Measurements from ENCODE around the gene PEPD. TPM values are rescaled to one million over a fixed set of nuclear protein-coding genes. Genes with fewer than 3 reads are reported as not detected.

PEPD gene
- polyA plus RNA-seq, 3 donors, result 61.5 to 218 (median 171) TPM

DNA sequence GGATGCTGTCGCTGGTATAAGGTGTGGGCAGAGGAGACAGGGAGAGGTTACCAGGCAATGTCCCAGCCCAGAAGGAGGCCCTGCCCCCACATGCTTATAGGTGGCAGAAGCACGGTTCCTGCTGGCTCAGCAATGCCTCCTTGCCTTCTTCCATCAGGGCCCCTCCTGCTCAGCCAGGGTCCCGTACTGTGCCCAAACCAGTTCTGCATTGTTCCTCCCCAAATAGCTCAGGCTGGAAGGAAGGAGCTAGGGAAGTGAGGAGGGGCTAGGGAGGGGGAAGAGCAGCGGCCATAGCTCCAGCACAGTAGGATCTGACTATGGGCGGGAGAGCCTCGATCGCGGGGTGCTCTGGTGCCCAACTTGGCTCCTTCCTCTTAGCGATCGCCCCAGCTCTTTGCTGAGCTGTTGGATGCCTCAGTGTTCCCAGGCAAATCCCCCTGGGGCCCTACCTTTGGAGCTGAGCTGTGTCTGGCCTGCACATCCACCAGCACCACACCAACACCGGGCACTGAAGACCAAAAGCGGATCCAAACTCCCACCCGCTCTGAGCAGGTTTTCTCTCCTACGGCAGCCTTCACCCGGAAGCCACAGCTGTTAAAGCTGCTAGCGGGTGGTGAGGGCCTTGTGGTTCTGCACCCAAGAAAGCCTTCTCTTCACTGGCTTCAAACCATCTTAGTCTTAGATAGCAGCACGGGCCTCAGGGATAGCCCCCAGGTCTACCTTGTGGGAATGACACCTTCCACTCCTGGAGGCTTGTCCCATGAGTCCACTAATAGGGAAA is 32.1 kb upstream of the PEPD start:
- Histone ChIP-seq H3K27ac (ENCODE audit: low read depth in 1 of 2, low read length in 2 of 2) (no peak overlapping the region), H3K9ac (ENCODE audit: insufficient read depth, low read length, poor library complexity, severe bottlenecking) (no peak overlapping the region), H3K79me2 (ENCODE audit: insufficient read depth, low read length) (no peaks in the 10 kb centered on the region), H3K4me1 (ENCODE audit: control insufficient read depth in 1 of 2, insufficient read depth in 2 of 2, low read length in 2 of 2) (no peaks in the 10 kb centered on the region), H2AFZ (ENCODE audit: insufficient read depth, low read depth, low read length, poor library complexity, severe bottlenecking) (no peak overlapping the region), H4K20me1 (ENCODE audit: insufficient read depth, low read length) (no peaks in the 10 kb centered on the region), H3K4me3 (replicated peaks in 1 of 3; ENCODE audit: low read depth in 2 of 3, low read length in 3 of 3) (no peak overlapping the region), H3K27me3 (ENCODE audit: control insufficient read depth in 2 of 2, insufficient read depth in 2 of 2, low read length in 2 of 2) (no peaks in the 10 kb centered on the region), H3K4me2 (replicated peaks; ENCODE audit: extremely low read depth, low read length, poor library complexity, severe bottlenecking) (no peak overlapping the region), H3K36me3 (replicated peaks in 1 of 2; ENCODE audit: control insufficient read depth in 1 of 2, insufficient read depth in 2 of 2, low read length in 2 of 2) (no peaks in the 10 kb centered on the region), H3K9me3 (replicated peaks in 1 of 2; ENCODE audit: control insufficient read depth in 1 of 2, insufficient read depth in 1 of 2, low read length in 2 of 2) (peaks cover 0 to 5% of the 10 kb centered on the region in 2 donors)
- Mint-ChIP-seq H3K27ac (no peak overlapping the region), H3K4me3 (no peak overlapping the region), H3K9me3 (peaks cover 0 to 7% (median 1%) of the 10 kb centered on the region in 7 donors), H3K4me1 (no peaks in the 10 kb centered on the region), H3K36me3 (no peaks in the 10 kb centered on the region), H3K27me3 (ENCODE audit: low read depth in 3 of 3) (peaks cover 0 to 6% (median 3%) of the 10 kb centered on the region in 3 donors)
- 93% methylated on average over 12 of the region's 17 CpGs for WGBS (ENCODE audit: insufficient coverage)
- TF ChIP-seq, protein P1, sequence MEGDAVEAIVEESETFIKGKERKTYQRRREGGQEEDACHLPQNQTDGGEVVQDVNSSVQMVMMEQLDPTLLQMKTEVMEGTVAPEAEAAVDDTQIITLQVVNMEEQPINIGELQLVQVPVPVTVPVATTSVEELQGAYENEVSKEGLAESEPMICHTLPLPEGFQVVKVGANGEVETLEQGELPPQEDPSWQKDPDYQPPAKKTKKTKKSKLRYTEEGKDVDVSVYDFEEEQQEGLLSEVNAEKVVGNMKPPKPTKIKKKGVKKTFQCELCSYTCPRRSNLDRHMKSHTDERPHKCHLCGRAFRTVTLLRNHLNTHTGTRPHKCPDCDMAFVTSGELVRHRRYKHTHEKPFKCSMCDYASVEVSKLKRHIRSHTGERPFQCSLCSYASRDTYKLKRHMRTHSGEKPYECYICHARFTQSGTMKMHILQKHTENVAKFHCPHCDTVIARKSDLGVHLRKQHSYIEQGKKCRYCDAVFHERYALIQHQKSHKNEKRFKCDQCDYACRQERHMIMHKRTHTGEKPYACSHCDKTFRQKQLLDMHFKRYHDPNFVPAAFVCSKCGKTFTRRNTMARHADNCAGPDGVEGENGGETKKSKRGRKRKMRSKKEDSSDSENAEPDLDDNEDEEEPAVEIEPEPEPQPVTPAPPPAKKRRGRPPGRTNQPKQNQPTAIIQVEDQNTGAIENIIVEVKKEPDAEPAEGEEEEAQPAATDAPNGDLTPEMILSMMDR (IDR thresholded peaks at IDR 0.05), result no peak
- no peak for DNase-seq
- intact Hi-C loops (cut with micrococcal nuclease), result no loop called here

DNA sequence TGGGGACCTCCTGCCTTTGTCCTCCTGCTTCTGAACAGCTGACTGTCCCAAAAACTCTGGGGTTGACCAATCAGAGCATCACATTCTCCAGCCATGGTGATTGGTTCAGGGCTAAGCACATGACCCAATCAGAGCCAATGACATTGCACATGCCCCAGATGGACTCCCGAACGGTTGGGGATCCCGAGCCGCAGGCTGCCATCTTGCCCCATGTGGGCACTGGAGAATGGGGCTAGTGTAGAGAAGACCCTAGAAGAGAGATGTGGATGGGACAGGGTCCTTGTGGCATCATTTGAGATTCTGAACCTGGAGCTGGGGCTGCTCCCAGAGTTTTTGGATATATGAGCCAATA is 31.3 kb upstream of the PEPD start:
- Mint-ChIP-seq H3K27me3 (ENCODE audit: low read depth in 3 of 3) (peaks cover 0 to 6% (median 1%) of the 10 kb centered on the region in 3 donors), H3K4me1 (no peaks in the 10 kb centered on the region), H3K27ac (no peak overlapping the region), H3K4me3 (no peak overlapping the region), H3K36me3 (no peaks in the 10 kb centered on the region), H3K9me3 (peaks cover 0 to 7% (median 1%) of the 10 kb centered on the region in 7 donors)
- Histone ChIP-seq H3K9ac (ENCODE audit: insufficient read depth, low read length, poor library complexity, severe bottlenecking) (no peak overlapping the region), H3K4me3 (replicated peaks in 1 of 3; ENCODE audit: low read depth in 2 of 3, low read length in 3 of 3) (no peak overlapping the region), H3K36me3 (replicated peaks in 1 of 2; ENCODE audit: control insufficient read depth in 1 of 2, insufficient read depth in 2 of 2, low read length in 2 of 2) (no peaks in the 10 kb centered on the region), H3K9me3 (replicated peaks in 1 of 2; ENCODE audit: control insufficient read depth in 1 of 2, insufficient read depth in 1 of 2, low read length in 2 of 2) (peaks cover 0 to 5% of the 10 kb centered on the region in 2 donors), H3K27me3 (ENCODE audit: control insufficient read depth in 2 of 2, insufficient read depth in 2 of 2, low read length in 2 of 2) (no peaks in the 10 kb centered on the region), H4K20me1 (ENCODE audit: insufficient read depth, low read length) (no peaks in the 10 kb centered on the region), H3K27ac (ENCODE audit: low read depth in 1 of 2, low read length in 2 of 2) (no peak overlapping the region), H3K4me1 (ENCODE audit: control insufficient read depth in 1 of 2, insufficient read depth in 2 of 2, low read length in 2 of 2) (no peaks in the 10 kb centered on the region), H2AFZ (ENCODE audit: insufficient read depth, low read depth, low read length, poor library complexity, severe bottlenecking) (no peak overlapping the region), H3K4me2 (replicated peaks; ENCODE audit: extremely low read depth, low read length, poor library complexity, severe bottlenecking) (no peak overlapping the region), H3K79me2 (ENCODE audit: insufficient read depth, low read length) (no peaks in the 10 kb centered on the region)
- no peak for DNase-seq
- WGBS (ENCODE audit: insufficient coverage), result no CpG with 5 or more reads among the region's 4 CpGs
- TF ChIP-seq, protein P1 (IDR thresholded peaks at IDR 0.05), result no peak
- intact Hi-C loops (cut with micrococcal nuclease), result no loop called here
